ENCODE results near the gene CCDC78. TPM values are rescaled to one million over a fixed set of nuclear protein-coding genes. Genes with fewer than 3 reads are reported as not detected.
A peak's percentile ranks its signal among the peaks of the same experiment; 100 is the strongest.

The CCDC78 gene
- total RNA-seq (4.8 TPM), polyA plus RNA-seq (12.4 TPM)
- long read RNA-seq, donor 1 = 0 reads
- long read RNA-seq, donor 2 = 0 reads
- long read RNA-seq, donor 3 = 0 reads
- long read RNA-seq, donor 4 = 0 reads
- long read RNA-seq, donor 5 = 0 reads
- long read RNA-seq, donor 6 = 0 reads
- long read RNA-seq, donor 7 = 0 reads
- long read RNA-seq, donor 8 = 0 reads
- long read RNA-seq, donor 9 = 0 reads
- long read RNA-seq, donor 10 = 0 reads

GRCh38 chr16:726438-727290 is at the start of gene CCDC78, which contains the start of gene HAGHL:
TSS of gene CCDC78 (minus strand) at chr16:726443. CDS start at chr16:726367, 76 bp downstream.
TSS of gene HAGHL (plus strand) at chr16:727106. CDS start at chr16:727510, 404 bp downstream.
- H3K9me3 ChIP-seq (ENCODE audit: control insufficient read depth in 2 of 2, insufficient read depth in 1 of 2, low read length in 1 of 2) = peaks cover 0 to 25% of the 10 kb centered on the region in 2 donors
- peaks cover 48 to 70% of the 10 kb centered on the region in 2 donors for H3K4me1 ChIP-seq (ENCODE audit: control insufficient read depth in 2 of 2, insufficient read depth in 2 of 2, low read length in 2 of 2)
- peak within 1 kb of the TSS; percentile 14 to 36 for H3K27ac ChIP-seq (ENCODE audit: low read depth in 1 of 2, low read length in 1 of 2)
- peak in 4 of 9 donors; percentile 53 to 77 (median 60) for DNase-seq (ENCODE audit: low read depth in 6 of 9, low spot score in 9 of 9)
- H3K36me3 ChIP-seq (ENCODE audit: control insufficient read depth in 2 of 2, insufficient read depth in 2 of 2, low read length in 1 of 2) = peaks cover 5 to 31% of the 10 kb centered on the region in 2 donors
- 6% methylated on average over 85 of the region's 88 CpGs for WGBS
- H3K27me3 ChIP-seq (ENCODE audit: control insufficient read depth in 2 of 2, insufficient read depth in 1 of 2, low read length in 1 of 2) = peaks cover 4 to 47% of the 10 kb centered on the region in 2 donors
- peak within 1 kb of the TSS; percentile 49 to 67 for H3K4me3 ChIP-seq (ENCODE audit: low read length in 2 of 2)

GRCh38 chr16:775236-775796 is 49.1 kb upstream of the CCDC78 start:
- H3K36me3 ChIP-seq (ENCODE audit: control insufficient read depth in 2 of 2, insufficient read depth in 2 of 2, low read length in 1 of 2) = no peaks in the 10 kb centered on the region
- 91% methylated on average over 36 of the region's 36 CpGs for WGBS
- H3K27me3 ChIP-seq (ENCODE audit: control insufficient read depth in 2 of 2, insufficient read depth in 1 of 2, low read length in 1 of 2) = peaks cover 0 to 25% of the 10 kb centered on the region in 2 donors
- no peak overlapping the region for H3K27ac ChIP-seq (ENCODE audit: low read depth in 1 of 2, low read length in 1 of 2)
- DNase-seq (ENCODE audit: low read depth in 6 of 9, low spot score in 9 of 9) = no peak
- H3K9me3 ChIP-seq (ENCODE audit: control insufficient read depth in 2 of 2, insufficient read depth in 1 of 2, low read length in 1 of 2) = no peaks in the 10 kb centered on the region
- H3K4me3 ChIP-seq (ENCODE audit: low read length in 2 of 2) = no peak overlapping the region
- no peaks in the 10 kb centered on the region for H3K4me1 ChIP-seq (ENCODE audit: control insufficient read depth in 2 of 2, insufficient read depth in 2 of 2, low read length in 2 of 2)

GRCh38 chr16:774086-775001 is 48.1 kb upstream of the CCDC78 start:
- 94% methylated on average over 46 of the region's 46 CpGs for WGBS
- no peak overlapping the region for H3K4me3 ChIP-seq (ENCODE audit: low read length in 2 of 2)
- no peaks in the 10 kb centered on the region for H3K36me3 ChIP-seq (ENCODE audit: control insufficient read depth in 2 of 2, insufficient read depth in 2 of 2, low read length in 1 of 2)
- H3K9me3 ChIP-seq (ENCODE audit: control insufficient read depth in 2 of 2, insufficient read depth in 1 of 2, low read length in 1 of 2) = no peaks in the 10 kb centered on the region
- H3K27me3 ChIP-seq (ENCODE audit: control insufficient read depth in 2 of 2, insufficient read depth in 1 of 2, low read length in 1 of 2) = peaks cover 0 to 27% of the 10 kb centered on the region in 2 donors
- no peak for DNase-seq (ENCODE audit: low read depth in 6 of 9, low spot score in 9 of 9)
- H3K27ac ChIP-seq (ENCODE audit: low read depth in 1 of 2, low read length in 1 of 2) = no peak overlapping the region
- H3K4me1 ChIP-seq (ENCODE audit: control insufficient read depth in 2 of 2, insufficient read depth in 2 of 2, low read length in 2 of 2) = no peaks in the 10 kb centered on the region

- H3K36me3 ChIP-seq (ENCODE audit: control insufficient read depth in 2 of 2, insufficient read depth in 2 of 2, low read length in 1 of 2) = no peaks in the 10 kb centered on the region
- DNase-seq (ENCODE audit: low read depth in 6 of 9, low spot score in 9 of 9) = no peak
These were observed 46.7 kb upstream of the CCDC78 start for GRCh38 chr16:772959-773358.

GRCh38 chr16:770411-770810 is 44.2 kb upstream of the CCDC78 start:
- 87% methylated on average over 13 of the region's 13 CpGs for WGBS
- no peak for DNase-seq (ENCODE audit: low read depth in 6 of 9, low spot score in 9 of 9)
- Histone ChIP-seq H3K4me3 (ENCODE audit: low read length in 2 of 2) (no peak overlapping the region), H3K9me3 (ENCODE audit: control insufficient read depth in 2 of 2, insufficient read depth in 1 of 2, low read length in 1 of 2) (no peaks in the 10 kb centered on the region), H3K27ac (ENCODE audit: low read depth in 1 of 2, low read length in 1 of 2) (no peak overlapping the region), H3K27me3 (ENCODE audit: control insufficient read depth in 2 of 2, insufficient read depth in 1 of 2, low read length in 1 of 2) (peaks cover 0 to 17% of the 10 kb centered on the region in 2 donors), H3K4me1 (ENCODE audit: control insufficient read depth in 2 of 2, insufficient read depth in 2 of 2, low read length in 2 of 2) (no peaks in the 10 kb centered on the region), H3K36me3 (ENCODE audit: control insufficient read depth in 2 of 2, insufficient read depth in 2 of 2, low read length in 1 of 2) (no peaks in the 10 kb centered on the region)

More at GRCh38 chr16:772959-773358, 46.7 kb upstream of the CCDC78 start:
- Histone ChIP-seq H3K4me1 (ENCODE audit: control insufficient read depth in 2 of 2, insufficient read depth in 2 of 2, low read length in 2 of 2) (no peaks in the 10 kb centered on the region), H3K27ac (ENCODE audit: low read depth in 1 of 2, low read length in 1 of 2) (no peak overlapping the region), H3K9me3 (ENCODE audit: control insufficient read depth in 2 of 2, insufficient read depth in 1 of 2, low read length in 1 of 2) (no peaks in the 10 kb centered on the region), H3K27me3 (ENCODE audit: control insufficient read depth in 2 of 2, insufficient read depth in 1 of 2, low read length in 1 of 2) (peaks cover 0 to 27% of the 10 kb centered on the region in 2 donors), H3K4me3 (ENCODE audit: low read length in 2 of 2) (no peak overlapping the region)
- WGBS = 96% methylated on average over 18 of the region's 18 CpGs

GRCh38 chr16:769934-770333 is 43.7 kb upstream of the CCDC78 start:
- Histone ChIP-seq H3K4me3 (ENCODE audit: low read length in 2 of 2) (no peak overlapping the region), H3K27ac (ENCODE audit: low read depth in 1 of 2, low read length in 1 of 2) (no peak overlapping the region), H3K9me3 (ENCODE audit: control insufficient read depth in 2 of 2, insufficient read depth in 1 of 2, low read length in 1 of 2) (no peaks in the 10 kb centered on the region), H3K27me3 (ENCODE audit: control insufficient read depth in 2 of 2, insufficient read depth in 1 of 2, low read length in 1 of 2) (peaks cover 0 to 17% of the 10 kb centered on the region in 2 donors), H3K4me1 (ENCODE audit: control insufficient read depth in 2 of 2, insufficient read depth in 2 of 2, low read length in 2 of 2) (no peaks in the 10 kb centered on the region), H3K36me3 (ENCODE audit: control insufficient read depth in 2 of 2, insufficient read depth in 2 of 2, low read length in 1 of 2) (no peaks in the 10 kb centered on the region)
- 94% methylated on average over 19 of the region's 19 CpGs for WGBS
- no peak for DNase-seq (ENCODE audit: low read depth in 6 of 9, low spot score in 9 of 9)

GRCh38 chr16:769184-769784 is 43.0 kb upstream of the CCDC78 start:
- no peak for DNase-seq (ENCODE audit: low read depth in 6 of 9, low spot score in 9 of 9)
- Histone ChIP-seq H3K9me3 (ENCODE audit: control insufficient read depth in 2 of 2, insufficient read depth in 1 of 2, low read length in 1 of 2) (no peaks in the 10 kb centered on the region), H3K27me3 (ENCODE audit: control insufficient read depth in 2 of 2, insufficient read depth in 1 of 2, low read length in 1 of 2) (peaks cover 0 to 17% of the 10 kb centered on the region in 2 donors), H3K36me3 (ENCODE audit: control insufficient read depth in 2 of 2, insufficient read depth in 2 of 2, low read length in 1 of 2) (no peaks in the 10 kb centered on the region), H3K27ac (ENCODE audit: low read depth in 1 of 2, low read length in 1 of 2) (no peak overlapping the region), H3K4me3 (ENCODE audit: low read length in 2 of 2) (no peak overlapping the region), H3K4me1 (ENCODE audit: control insufficient read depth in 2 of 2, insufficient read depth in 2 of 2, low read length in 2 of 2) (no peaks in the 10 kb centered on the region)
- WGBS = 74% methylated on average over 20 of the region's 20 CpGs

GRCh38 chr16:768428-768827 is 42.2 kb upstream of the CCDC78 start:
- peaks cover 0 to 17% of the 10 kb centered on the region in 2 donors for H3K27me3 ChIP-seq (ENCODE audit: control insufficient read depth in 2 of 2, insufficient read depth in 1 of 2, low read length in 1 of 2)
- no peaks in the 10 kb centered on the region for H3K4me1 ChIP-seq (ENCODE audit: control insufficient read depth in 2 of 2, insufficient read depth in 2 of 2, low read length in 2 of 2)
- H3K27ac ChIP-seq (ENCODE audit: low read depth in 1 of 2, low read length in 1 of 2) = no peak overlapping the region
- no peaks in the 10 kb centered on the region for H3K9me3 ChIP-seq (ENCODE audit: control insufficient read depth in 2 of 2, insufficient read depth in 1 of 2, low read length in 1 of 2)
- no peak overlapping the region for H3K4me3 ChIP-seq (ENCODE audit: low read length in 2 of 2)
- 89% methylated on average over 21 of the region's 21 CpGs for WGBS
- H3K36me3 ChIP-seq (ENCODE audit: control insufficient read depth in 2 of 2, insufficient read depth in 2 of 2, low read length in 1 of 2) = no peaks in the 10 kb centered on the region
- DNase-seq (ENCODE audit: low read depth in 6 of 9, low spot score in 9 of 9) = no peak

Data from thymus (tissue), 14 donors.